H1 (cell line): ENCODE results near the gene NET1. TPM values are rescaled to one million over a fixed set of nuclear protein-coding genes. Genes with fewer than 3 reads are reported as not detected.

Experiments
- CTCF ChIA-PET: fragments of 300-600 bp; sonication (Branson Sonifier 250); formaldehyde crosslinking; loops from one replicate; lab custom pipeline; 2021; ENCODE audit not compliant: partially characterized antibody; lab: Charles Lee
- POLR2A ChIA-PET: fragments of 300-600 bp; sonication (Branson Sonifier 250); formaldehyde crosslinking; loops from one replicate; lab custom pipeline; 2021; ENCODE audit warnings: inconsistent platforms; ENCODE audit not compliant: partially characterized antibody; lab: Charles Lee
- DNase-seq, 2 experiments: peaks; one replicate each; pipeline versions ENCODE4 v3.0.0 to v3.0.0-alpha.2; 2010 to 2022; ENCODE audit warnings: low spot score in 2 of 2, low read depth in 1 of 2, mixed read lengths in 1 of 2
- FAIRE-seq: peaks from 2 replicates; lab custom pipeline; 2011; peaks lifted over from hg19 to GRCh38; lab: Jason Lieb, UNC
- H2AFZ ChIP-seq: 2 replicates; pipeline ENCODE4 v1.8.1; 2012; ENCODE audit warnings: low read length, inconsistent platforms
- H2AK5ac ChIP-seq: 2 replicates; pipeline ENCODE4 v1.6.1; 2013; ENCODE audit warnings: low read depth, low read length
- H2BK120ac ChIP-seq: replicated peaks from 2 replicates; pipeline ENCODE3; 2013; ENCODE audit warnings: low read depth, low read length, inconsistent platforms
- H2BK12ac ChIP-seq: 2 replicates; pipeline ENCODE4 v1.6.1; 2013; ENCODE audit warnings: low read depth, low read length
- H2BK15ac ChIP-seq: 2 replicates; pipeline ENCODE4 v1.6.1; 2013; ENCODE audit warnings: low read length
- H2BK20ac ChIP-seq: 2 replicates; pipeline ENCODE4 v1.6.1; 2013; ENCODE audit warnings: low read length
- H2BK5ac ChIP-seq: 2 replicates; pipeline ENCODE4 v1.6.1; 2013; ENCODE audit warnings: low read depth, low read length
- H3K14ac ChIP-seq: 2 replicates; pipeline ENCODE4 v1.6.1; 2013; ENCODE audit warnings: inconsistent platforms; ENCODE audit not compliant: insufficient read length
- H3K18ac ChIP-seq: 2 replicates; pipeline ENCODE4 v1.6.1; 2013; ENCODE audit warnings: low read length; ENCODE audit errors: extremely low read depth
- H3K23ac ChIP-seq: 2 replicates; pipeline ENCODE4 v1.6.1; 2013; ENCODE audit warnings: inconsistent platforms; ENCODE audit not compliant: insufficient read length
- H3K23me2 ChIP-seq: 2 replicates; pipeline ENCODE4 v1.6.1; 2013; ENCODE audit warnings: low read depth, low read length
- H3K27ac ChIP-seq: 2 replicates; pipeline ENCODE4 v1.6.1; 2011; ENCODE audit warnings: low read depth, low read length, inconsistent platforms
- H3K27me3 ChIP-seq, 4 experiments: replicated peaks in 1 of 4; 1 replicate in 1 of 4; 2 replicates in 3 of 4; pipeline versions ENCODE4 v1.6.1 to v1.8.1; 2011 to 2013; ENCODE audit warnings: low read length in 3 of 4, mild to moderate bottlenecking in 3 of 4, inconsistent platforms in 2 of 4, mixed read lengths in 2 of 4, moderate library complexity in 1 of 4; ENCODE audit not compliant: control insufficient read depth in 3 of 4, insufficient read depth in 3 of 4; ENCODE audit errors: extremely low read depth in 1 of 4
- H3K36me3 ChIP-seq, 4 experiments: 2 replicates each; pipeline versions ENCODE4 v1.6.1 to v1.8.1; 2011 to 2013; ENCODE audit warnings: mild to moderate bottlenecking in 4 of 4, low read length in 3 of 4, moderate library complexity in 2 of 4, control low read depth in 1 of 4, inconsistent platforms in 1 of 4; ENCODE audit not compliant: insufficient read depth in 4 of 4, control insufficient read depth in 2 of 4
- H3K4ac ChIP-seq: replicated peaks from 2 replicates; pipeline ENCODE3; 2013; ENCODE audit warnings: low read length, low read depth, mixed read lengths, inconsistent platforms; ENCODE audit not compliant: insufficient read length
- H3K4me1 ChIP-seq, 4 experiments: replicated peaks in 1 of 4; 1 replicate in 1 of 4; 2 replicates in 3 of 4; pipeline versions ENCODE4 v1.6.1 to v1.8.1; 2011 to 2013; ENCODE audit warnings: low read length in 3 of 4, inconsistent platforms in 2 of 4, mixed read lengths in 1 of 4; ENCODE audit not compliant: insufficient read depth in 4 of 4, control insufficient read depth in 3 of 4
- H3K4me2 ChIP-seq, 2 experiments: 2 replicates each; pipeline versions ENCODE4 v1.6.1 to v1.8.1; 2011 to 2013; ENCODE audit warnings: low read depth in 2 of 2, low read length in 2 of 2, control low read depth in 1 of 2, inconsistent platforms in 1 of 2, mild to moderate bottlenecking in 1 of 2; ENCODE audit not compliant: insufficient read depth in 1 of 2
- H3K4me3 ChIP-seq, 4 experiments: fragments of 200-600, 300-600 bp in 1 of 4; sonication (generic), shearing (Covaris generic), sonication (Bioruptor Twin) in 1 of 4; 2 replicates each; pipeline versions ENCODE4 v1.5.1 to v1.8.1; 2011 to 2016; ENCODE audit warnings: low read length in 4 of 4, low read depth in 3 of 4, control low read depth in 2 of 4, inconsistent platforms in 2 of 4, mild to moderate bottlenecking in 2 of 4, mixed read lengths in 1 of 4, moderate library complexity in 1 of 4; ENCODE audit not compliant: insufficient read depth in 2 of 4; ENCODE audit errors: extremely low read depth in 1 of 4
- H3K56ac ChIP-seq: replicated peaks from 2 replicates; pipeline ENCODE3; 2013; ENCODE audit warnings: low read depth, mild to moderate bottlenecking, mixed read lengths, low read length, inconsistent platforms; ENCODE audit not compliant: insufficient read length
- H3K79me1 ChIP-seq: 2 replicates; pipeline ENCODE4 v1.6.1; 2013; ENCODE audit warnings: low read depth, low read length, control low read depth
- H3K79me2 ChIP-seq, 2 experiments: 2 replicates each; pipeline versions ENCODE4 v1.6.1 to v1.8.1; 2012 to 2013; ENCODE audit warnings: low read length in 2 of 2, mild to moderate bottlenecking in 2 of 2, inconsistent platforms in 1 of 2; ENCODE audit not compliant: insufficient read depth in 2 of 2, control insufficient read depth in 1 of 2
- H3K9ac ChIP-seq, 4 experiments: replicated peaks in 1 of 4; 1 replicate in 1 of 4; 2 replicates in 3 of 4; pipeline versions ENCODE4 v1.6.1 to v1.8.1; 2011 to 2013; ENCODE audit warnings: low read depth in 3 of 4, low read length in 3 of 4, control low read depth in 2 of 4, mild to moderate bottlenecking in 2 of 4, moderate library complexity in 2 of 4, inconsistent platforms in 1 of 4; ENCODE audit errors: extremely low read depth in 1 of 4
- H3K9me3 ChIP-seq, 2 experiments: 2 replicates each; pipeline versions ENCODE4 v1.6.1 to v1.8.1; 2012 to 2013; ENCODE audit warnings: mild to moderate bottlenecking in 2 of 2, moderate library complexity in 2 of 2, control low read depth in 1 of 2, inconsistent platforms in 1 of 2, low read depth in 1 of 2, low read length in 1 of 2, mixed read lengths in 1 of 2; ENCODE audit not compliant: insufficient read depth in 2 of 2
- H4K20me1 ChIP-seq, 2 experiments: replicated peaks in 1 of 2; 2 replicates each; pipeline versions ENCODE3 to v1.8.1; 2011 to 2013; ENCODE audit warnings: inconsistent platforms in 2 of 2, low read length in 2 of 2, mild to moderate bottlenecking in 1 of 2; ENCODE audit not compliant: insufficient read depth in 2 of 2, control insufficient read depth in 1 of 2
- H4K5ac ChIP-seq: 2 replicates; pipeline ENCODE4 v1.6.1; 2013; ENCODE audit warnings: low read length, low read depth, mixed read lengths, inconsistent platforms; ENCODE audit not compliant: insufficient read length
- H4K8ac ChIP-seq: 2 replicates; pipeline ENCODE4 v1.8.0; 2013; ENCODE audit warnings: mild to moderate bottlenecking, moderate library complexity, low read length, inconsistent platforms; ENCODE audit not compliant: insufficient read depth; ENCODE audit errors: extremely low read depth
- H4K91ac ChIP-seq: replicated peaks from 2 replicates; pipeline ENCODE3; 2013; ENCODE audit warnings: low read length, mixed read lengths, inconsistent platforms; ENCODE audit not compliant: insufficient read length
- ASH2L ChIP-seq: fragments of 200-600, 300-600 bp; sonication (generic); IDR thresholded peaks from one replicate; pipeline ENCODE4 v1.7.1; 2017; ENCODE audit warnings: low read length
- ATF3 ChIP-seq: IDR thresholded peaks from 2 replicates; pipeline ENCODE4 v1.6.1; 2011; ENCODE audit warnings: low read depth, mild to moderate bottlenecking, low read length; ENCODE audit not compliant: insufficient read depth
- CBX8 ChIP-seq: fragments of 300-800, 300-1000 bp; sonication (generic); IDR thresholded peaks from 2 replicates; pipeline ENCODE4 v1.7.1; 2016; ENCODE audit warnings: low read depth, low read length, borderline replicate concordance
- CTBP2 ChIP-seq: IDR thresholded peaks from 2 replicates; pipeline ENCODE4 v1.7.0; 2011; ENCODE audit warnings: borderline replicate concordance, mild to moderate bottlenecking, moderate library complexity, mixed read lengths, low read length; ENCODE audit not compliant: insufficient read depth, insufficient read length
- JUND ChIP-seq: IDR thresholded peaks from 2 replicates; pipeline ENCODE4 v1.6.1; 2011; ENCODE audit warnings: mild to moderate bottlenecking, improper control_type of control experiment, low read length
- MAFK ChIP-seq: IDR thresholded peaks from 2 replicates; pipeline ENCODE4 v1.6.1; 2012; ENCODE audit warnings: low read depth, mild to moderate bottlenecking, improper control_type of control experiment, low read length
- SP1 ChIP-seq: IDR thresholded peaks from 2 replicates; pipeline ENCODE4 v1.6.1; 2011; ENCODE audit warnings: low read depth, low read length
- TBP ChIP-seq: IDR thresholded peaks from 2 replicates; pipeline ENCODE4 v1.6.1; 2011; ENCODE audit warnings: low read depth, low read length, improper control_type of control experiment
- ZNF274 ChIP-seq: IDR thresholded peaks from 2 replicates; pipeline ENCODE4 v1.7.0; 2012; ENCODE audit warnings: low read length, borderline replicate concordance; ENCODE audit errors: extremely low read depth
- WGBS, 2 experiments: shearing (Covaris generic) in 1 of 2; methylation state at CpG; one replicate each; pipeline versions ENCODE4 v1.1.6 to v1.1.7; 2013 to 2015; ENCODE audit warnings: low lambda C conversion rate in 2 of 2, mixed read lengths in 2 of 2, inconsistent platforms in 1 of 2, low coverage in 1 of 2, missing lambda C conversion rate in 1 of 2; ENCODE audit not compliant: insufficient replicate concordance in 2 of 2, insufficient coverage in 1 of 2, insufficient read length in 1 of 2; ENCODE audit errors: extremely low coverage in 1 of 2, missing lambda C conversion rate in 1 of 2; 5-methylcytosine and 5-hydroxymethylcytosine counted together
- polyA plus RNA-seq, 7 experiments: library from polyadenylated mRNA; depleted of rRNA in 3 of 7; stranded (reverse) in 5 of 7; unstranded in 2 of 7; fragments of >200 nt in 5 of 7; fragments of 200-250 nt in 2 of 7; gene quantifications; 1 replicate in 5 of 7; 2 replicates in 1 of 7; 4 replicates in 1 of 7; pipeline versions ENCODE4 v1.2.1 to v1.2.3, GENCODE V29; 2011 to 2013; ENCODE audit warnings: missing spikeins in 2 of 7, mixed read lengths in 2 of 7
- total RNA-seq: library from RNA; stranded (reverse); fragmentation: NEBNext Ultra II Directional; extraction: Animal tissue kit (Norgen Biotek cat#: 25700); gene quantifications from 2 replicates; pipeline ENCODE4 v1.2.1, GENCODE V29; 2021

The NET1 gene
- total and polyA plus RNA-seq, 2 of the 8 experiments (the other 6 are each of a cell fraction or from before 2014, with no cell fraction given) = 21.5 to 117 TPM

- H3K4me3 ChIP-seq = no peak overlapping the region
- no peak overlapping the region for H3K9ac ChIP-seq
- peaks cover 8% of the 10 kb centered on the region; the same call in 1 of the 2 replicates for H3K23me2 ChIP-seq
- H3K27me3 ChIP-seq = peaks cover 0 to 4% (median 0%) of the 10 kb centered on the region in 4 experiments; a peak in 1 of 7 replicates
- H3K4me1 ChIP-seq = peaks cover 8 to 18% (median 14%) of the 10 kb centered on the region in 4 experiments
- H4K5ac ChIP-seq = no peak overlapping the region
- H3K4ac ChIP-seq = peak overlapping the region; percentile 15
- 78% methylated on average over 8 of the region's 8 CpGs; no CpG with 5 or more reads in 1 of the 2 experiments for WGBS, 2 experiments
- DNase-seq = peak in 1 of 2 experiments; percentile 43
- H2BK15ac ChIP-seq = 0 out of 2 replicates have a peak overlapping the region, but pooled peaks have one; percentile 61
- H2AK5ac ChIP-seq = 0 out of 2 replicates have a peak overlapping the region, but pooled peaks have one; percentile 67
- TF ChIP-seq ASH2L = no peak
- TF ChIP-seq CBX8 = no peak
- no peak for TF ChIP-seq CTBP2
- TF ChIP-seq SP1 = no peak
- TF ChIP-seq JUND = no peak
- TF ChIP-seq ATF3 = no peak
- TF ChIP-seq MAFK = no peak
- TF ChIP-seq ZNF274 = no peak
- no peak for TF ChIP-seq TBP
- no peak overlapping the region for H3K27ac ChIP-seq
- no peaks in the 10 kb centered on the region for H4K20me1 ChIP-seq
- peak overlapping the region; percentile 94 for H2BK12ac ChIP-seq
- peak overlapping the region; percentile 78 for H3K18ac ChIP-seq
- peak overlapping the region; percentile 96; the same call in 1 of the 2 replicates for H2BK5ac ChIP-seq
- no peak overlapping the region for H3K56ac ChIP-seq
- peak overlapping the region; percentile 22 for H4K91ac ChIP-seq
- FAIRE-seq = no peak
- CTCF ChIA-PET = interaction anchor here (0.8 to 2.2 kb wide), 6 partner anchors 10 to 156 kb away, joined by 3 to 9 read pairs (median 4); partner anchors contain the start of gene CALML5
- H3K79me2 ChIP-seq = no peaks in the 10 kb centered on the region
- POLR2A ChIA-PET = interaction anchor here (0.9 to 4.8 kb wide), 9 partner anchors 11 to 41 kb away, joined by 3 to 44 read pairs (median 6); no protein-coding TSS in a partner anchor
- H3K79me1 ChIP-seq = no peaks in the 10 kb centered on the region
- H3K9me3 ChIP-seq = peaks cover 18 to 22% of the 10 kb centered on the region in 2 experiments
- no peak overlapping the region for H2AFZ ChIP-seq
- H2BK20ac ChIP-seq = peak overlapping the region; percentile 99
- H4K8ac ChIP-seq = 0 out of 2 replicates have a peak overlapping the region, but pooled peaks have one; percentile 68
- peak overlapping the region in 1 of 2 experiments; percentile 71; a peak in 1 of 4 replicates for H3K4me2 ChIP-seq
- peak overlapping the region; percentile 81 for H2BK120ac ChIP-seq
- no peaks in the 10 kb centered on the region; a peak in 1 of 8 replicates for H3K36me3 ChIP-seq
- no peak overlapping the region for H3K14ac ChIP-seq
- H3K23ac ChIP-seq = no peak overlapping the region
These were observed 54.8 kb downstream of the NET1 start for GRCh38 chr10:5467207-5467535.
